ENCODE data around the gene POLR2L.

The POLR2L gene

DNA sequence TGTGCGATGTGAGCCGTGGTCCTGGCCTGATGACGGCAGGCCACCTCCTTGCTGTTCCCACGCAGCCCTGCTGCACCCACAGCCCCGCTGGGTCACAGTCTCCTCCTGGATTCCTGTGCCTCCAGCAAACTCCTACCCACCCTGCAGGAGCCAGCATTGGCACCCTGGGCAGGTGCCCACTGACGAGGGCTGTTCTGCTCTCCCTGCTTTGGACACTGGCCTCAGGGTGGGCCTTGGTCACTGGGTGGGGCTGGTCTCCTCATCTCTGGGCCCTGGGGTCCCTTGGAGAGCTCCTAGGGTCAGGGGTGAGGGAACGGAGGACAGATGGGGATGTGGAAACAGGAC is 13.0 kb upstream of the POLR2L start:
- no peak for DNase-seq (ENCODE audit: low spot score)

- DNase-seq (ENCODE audit: low spot score) = no peak
These were observed 12.4 kb upstream of the POLR2L start for GRCh38 chr11:854601-855329.

DNA sequence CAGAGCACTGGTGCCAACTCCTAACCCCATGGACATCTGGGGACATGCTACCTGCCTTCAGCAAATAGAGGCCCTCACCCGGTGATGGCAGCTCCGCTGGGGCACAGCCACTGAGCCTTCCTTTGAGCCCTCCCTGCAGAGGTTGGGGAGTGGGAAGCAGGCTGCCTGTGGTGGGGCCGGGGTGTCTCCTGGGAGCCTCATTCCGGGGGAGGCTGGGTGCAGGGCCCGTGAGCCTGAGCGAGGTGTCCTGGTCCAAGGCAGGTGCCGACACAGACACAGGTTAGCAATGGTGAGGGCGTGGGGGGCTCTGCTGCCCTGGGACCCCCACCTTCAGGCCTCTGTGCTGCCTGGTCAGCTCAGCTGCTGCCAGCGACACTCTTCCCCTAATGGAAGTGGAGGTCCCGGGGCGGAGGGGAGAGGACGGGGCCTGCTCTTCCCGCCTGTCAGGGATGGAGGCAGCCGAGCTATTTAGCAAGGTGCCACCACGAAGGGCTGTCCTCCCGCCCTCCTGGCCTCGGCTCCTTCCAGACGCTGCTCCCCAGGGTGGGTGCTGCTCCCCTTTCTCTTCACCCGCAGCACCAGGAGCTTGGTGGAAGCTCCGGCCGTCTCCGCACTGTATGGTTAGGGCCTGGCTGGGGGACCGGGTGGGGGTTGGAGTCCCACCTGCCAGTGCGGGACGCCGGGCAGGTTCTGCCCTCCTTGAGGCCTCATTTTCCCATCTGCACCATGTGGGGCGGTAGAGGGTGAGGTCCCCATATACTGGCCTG is 11.5 kb upstream of the POLR2L start:
- no peak for DNase-seq (ENCODE audit: low spot score)

- DNase-seq (ENCODE audit: low spot score) = no peak
These were observed 10.4 kb upstream of the POLR2L start for GRCh38 chr11:852762-853161.

DNA sequence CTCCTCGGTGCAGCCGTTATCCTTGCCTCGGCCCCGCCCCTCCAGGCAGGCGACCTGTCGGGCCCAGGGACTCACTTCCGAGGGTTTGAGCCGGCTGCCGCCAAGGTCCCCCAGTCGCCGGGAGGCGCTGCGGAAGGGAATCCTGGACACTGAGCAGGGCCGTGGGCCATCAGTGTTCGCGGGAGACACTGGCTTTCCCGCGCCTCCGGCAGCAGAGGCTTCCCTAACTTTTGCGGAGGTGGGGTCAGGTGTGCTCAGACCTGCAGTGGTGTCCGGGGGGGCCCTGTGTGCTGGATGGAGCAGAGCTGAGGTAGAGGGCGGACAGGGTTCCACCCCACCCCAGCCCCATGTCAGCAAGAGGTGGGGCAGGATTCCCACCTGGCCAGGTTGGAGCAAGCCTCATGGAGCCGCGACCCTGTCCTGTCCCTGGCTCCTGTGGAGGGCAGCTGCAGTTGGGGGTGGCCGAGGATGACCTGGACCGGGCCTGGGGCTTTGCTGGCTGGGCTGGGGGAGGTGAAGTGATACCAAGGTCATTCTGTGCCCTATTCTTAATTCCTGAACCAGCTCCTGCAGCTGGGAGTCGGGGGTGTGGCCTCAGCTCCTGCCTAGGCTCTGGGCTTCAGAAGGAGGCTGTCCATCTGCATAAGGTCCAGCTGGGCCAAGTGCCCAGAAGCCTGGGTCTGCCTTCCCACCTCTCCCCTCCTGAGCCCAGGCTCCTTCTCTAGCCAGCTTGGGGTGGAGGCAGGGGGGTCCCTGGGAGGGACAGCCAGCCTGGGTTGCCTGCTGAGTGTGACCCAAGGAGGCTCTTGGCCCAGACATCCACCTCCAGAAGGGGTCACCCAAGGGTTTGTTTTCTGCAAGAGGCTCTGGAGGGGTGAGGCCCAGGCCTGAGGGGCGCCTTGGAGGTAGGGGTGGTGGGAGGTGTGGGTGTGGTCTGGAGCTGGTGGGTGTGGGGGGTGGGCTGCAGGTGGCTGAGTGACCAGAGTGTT is 8.7 kb upstream of the POLR2L start:
- peak; percentile 70 for DNase-seq (ENCODE audit: low spot score)

- DNase-seq (ENCODE audit: low spot score) = no peak
These were observed 7.8 kb upstream of the POLR2L start for GRCh38 chr11:849951-850774.

- peak; percentile 74 for DNase-seq (ENCODE audit: low spot score)
These were observed 6.9 kb upstream of the POLR2L start for GRCh38 chr11:849104-849824.

DNA sequence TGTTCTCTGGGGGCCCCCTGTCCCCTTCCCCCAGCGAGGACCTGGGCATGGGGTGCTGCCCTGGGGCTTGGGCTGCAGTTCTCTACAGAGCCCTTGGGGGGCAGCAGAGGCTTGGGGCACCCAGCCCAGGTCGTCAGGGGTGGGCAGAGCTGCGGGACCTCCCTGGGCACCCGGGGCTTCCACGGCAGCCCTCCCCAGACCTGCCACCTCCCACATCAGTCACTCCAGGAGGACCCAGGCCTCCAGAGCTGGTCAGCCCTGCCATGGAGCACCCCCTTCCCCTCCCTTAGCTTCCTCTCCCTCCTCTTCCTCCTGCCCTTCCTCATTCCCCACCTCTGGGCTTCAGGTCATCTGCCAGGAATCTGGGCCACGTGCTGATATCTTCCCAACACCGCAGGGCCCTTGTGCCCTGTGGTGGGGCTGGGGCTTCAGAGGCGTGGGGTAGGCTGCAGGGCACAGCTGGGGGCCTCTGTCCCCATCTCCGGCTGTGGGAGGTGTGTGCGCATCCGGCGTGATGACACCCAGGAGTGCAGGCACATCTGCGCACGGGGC is 6.1 kb upstream of the POLR2L start:
- no peak for DNase-seq (ENCODE audit: low spot score)

DNA sequence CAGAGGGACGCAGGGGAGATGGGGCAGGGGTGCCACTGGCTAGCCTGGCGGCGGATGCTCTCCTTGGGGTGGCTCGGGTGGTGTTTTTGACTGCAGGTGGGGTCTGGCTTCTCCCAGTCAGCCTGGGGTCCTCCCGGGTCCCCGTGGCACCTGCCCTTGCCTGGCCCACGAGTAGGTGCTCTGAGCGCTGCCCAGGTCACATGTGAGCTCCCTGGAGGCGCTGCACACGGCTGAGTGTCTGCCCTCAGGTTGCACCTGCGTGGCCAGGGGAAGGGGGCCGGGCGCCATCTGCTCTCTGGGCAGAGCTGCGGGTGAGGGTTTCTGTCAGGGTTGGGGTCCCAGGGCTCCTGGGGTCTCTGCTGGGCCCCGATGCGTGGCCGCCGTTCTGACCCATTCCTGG is 5.5 kb upstream of the POLR2L start:
- DNase-seq (ENCODE audit: low spot score) = no peak

DNA sequence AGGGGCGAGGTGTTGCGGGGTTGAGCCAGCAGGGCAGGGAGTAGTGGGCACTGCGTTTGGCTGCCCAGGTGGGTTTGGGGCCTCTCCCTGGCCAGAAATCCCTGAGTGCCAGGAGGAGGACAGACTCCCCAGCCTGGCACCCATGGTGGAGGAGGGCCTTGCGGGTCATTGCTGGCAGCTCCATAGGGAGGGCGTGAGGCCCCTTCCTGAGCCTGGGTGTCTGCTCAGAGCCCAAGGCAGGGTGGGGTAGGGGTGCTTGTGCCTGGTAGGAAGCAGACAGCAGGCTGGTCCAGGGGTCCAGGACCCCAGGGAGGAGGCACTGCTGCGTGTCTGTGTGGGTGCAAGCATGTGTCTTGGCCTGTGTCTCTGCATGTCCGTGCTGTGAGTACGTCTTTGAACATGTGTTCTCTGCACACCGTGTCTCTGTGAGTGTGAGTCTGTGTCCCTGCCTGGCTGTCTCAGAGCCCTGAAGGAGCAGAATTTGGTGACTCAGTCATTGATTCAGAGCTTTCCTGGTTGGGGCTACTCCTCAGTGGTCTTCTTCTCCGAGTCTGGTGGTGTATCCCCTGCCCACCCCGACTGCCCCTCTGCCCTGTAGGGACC is 4.3 kb upstream of the POLR2L start:
- DNase-seq (ENCODE audit: low spot score) = no peak

DNA sequence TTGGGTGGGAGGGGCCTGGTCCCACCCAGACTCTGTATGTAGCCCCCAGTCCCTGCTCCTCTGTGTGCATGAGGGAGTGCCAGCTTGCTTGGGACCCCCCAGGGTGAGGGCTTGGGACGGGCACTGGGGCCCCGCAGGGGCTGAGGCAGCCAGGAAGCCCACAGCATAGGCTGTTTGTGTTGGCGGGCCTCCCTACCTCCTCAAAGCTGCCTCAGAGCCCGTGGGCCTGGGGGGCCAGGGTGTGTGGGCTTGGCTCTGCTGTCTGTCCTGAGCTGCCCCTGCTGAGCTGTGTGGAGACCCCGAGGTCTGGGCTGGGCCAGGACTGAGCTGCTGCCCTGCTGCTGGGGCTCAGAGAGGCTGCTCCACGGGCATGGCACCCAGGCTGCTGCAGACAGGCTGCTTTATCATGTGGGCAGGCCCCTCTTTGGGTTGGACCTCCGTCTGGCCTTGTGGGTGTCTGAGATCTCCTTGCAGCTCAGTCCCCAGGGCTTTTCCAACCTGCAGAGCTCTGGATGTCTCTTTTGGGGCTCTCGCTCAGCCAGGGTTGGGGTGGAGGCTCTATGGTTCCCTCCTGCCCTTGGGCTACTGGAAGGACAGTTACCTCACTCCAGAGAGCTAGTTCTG is 3.7 kb upstream of the POLR2L start:
- no peak for DNase-seq (ENCODE audit: low spot score)

DNA sequence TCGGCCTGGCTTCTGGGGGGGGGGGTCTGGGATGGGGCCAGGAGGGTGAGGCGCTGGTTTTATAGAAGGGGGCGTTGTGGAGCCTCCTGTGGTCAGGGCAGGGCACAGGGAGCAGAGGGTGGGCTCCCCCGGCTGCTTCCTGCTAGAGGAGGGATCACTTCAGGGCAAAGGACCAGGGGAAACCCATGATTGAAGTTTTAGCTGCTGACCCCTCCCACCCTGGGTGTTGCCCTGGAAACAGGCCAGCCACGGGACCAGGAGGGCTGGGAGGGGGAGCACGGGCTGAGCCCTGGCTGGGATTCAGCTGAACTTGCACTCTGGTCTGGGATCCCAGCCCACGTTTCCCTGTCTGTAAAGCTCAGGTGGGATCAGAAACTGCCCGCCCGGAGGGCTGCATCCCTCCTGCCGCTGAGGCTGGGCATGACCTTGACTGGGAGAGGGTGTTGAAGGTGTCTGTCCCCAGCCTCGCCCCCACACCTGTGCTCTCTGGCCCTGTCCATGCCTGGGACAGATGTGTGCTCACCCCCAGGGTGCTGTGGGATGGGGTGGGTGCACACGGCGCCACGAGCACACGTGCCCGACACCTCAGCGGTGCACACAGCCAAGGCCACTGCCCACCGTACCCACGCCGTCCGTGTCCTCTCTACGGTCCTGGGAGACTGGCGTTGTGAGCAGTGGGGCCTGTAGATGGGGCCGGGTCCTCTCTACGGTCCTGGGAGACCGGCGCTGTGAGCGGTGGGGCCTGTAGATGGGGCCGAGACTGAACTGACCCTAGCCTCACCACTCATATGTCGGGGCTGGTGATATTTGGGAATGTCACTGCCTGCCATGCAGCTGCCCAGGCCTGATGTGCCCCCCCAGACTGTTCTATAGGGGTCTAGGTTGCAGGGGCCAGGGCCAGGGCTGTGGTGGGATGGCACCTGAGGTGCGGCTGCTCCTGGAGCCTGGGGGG is 2.6 kb upstream of the POLR2L start:
- peak; percentile 80 for DNase-seq (ENCODE audit: low spot score)

DNA sequence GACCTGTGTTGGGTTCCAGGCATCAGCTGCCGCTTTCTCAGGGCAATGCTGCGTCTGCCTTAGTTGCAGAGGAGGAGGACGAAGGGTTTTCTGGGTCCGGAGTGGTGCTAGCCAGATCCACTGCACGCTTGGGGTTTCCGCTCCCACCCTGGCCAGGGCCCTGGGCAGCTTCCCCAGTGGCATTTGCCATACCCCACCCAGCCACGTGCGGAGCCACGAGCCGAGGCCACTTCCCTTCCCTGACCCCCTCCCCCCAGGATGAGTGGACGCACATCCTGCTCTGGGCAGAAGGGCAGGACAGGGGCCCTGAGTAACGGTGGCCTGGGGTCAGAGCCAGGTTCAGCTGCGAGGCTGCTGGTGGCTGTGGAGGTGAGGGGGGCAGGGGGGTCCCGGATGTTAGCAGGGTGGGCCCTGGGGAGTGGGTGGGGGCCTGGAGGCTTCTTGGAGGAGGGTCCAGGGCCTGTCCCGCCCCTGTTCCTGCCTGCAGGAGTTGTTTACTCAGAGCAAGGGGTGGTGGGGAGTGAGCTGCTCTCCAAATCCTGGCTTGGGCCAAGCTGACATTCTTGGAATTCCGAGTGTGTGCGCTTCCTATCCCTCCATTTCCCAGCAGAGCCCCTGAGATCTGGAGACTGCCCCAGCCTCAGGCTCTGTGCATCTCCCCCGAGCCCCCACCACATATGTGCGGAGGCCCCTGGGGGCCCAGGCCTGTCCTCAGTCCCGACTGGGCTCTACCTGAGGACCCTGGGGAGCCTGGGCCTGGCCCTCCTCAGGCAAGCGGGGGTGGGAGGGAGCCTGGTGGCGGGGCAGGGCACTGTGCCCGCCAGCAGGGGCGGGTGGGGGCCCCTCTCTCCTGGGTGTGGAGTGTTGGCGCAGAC is 1.7 kb upstream of the POLR2L start:
- DNase-seq (ENCODE audit: low spot score) = no peak

DNA sequence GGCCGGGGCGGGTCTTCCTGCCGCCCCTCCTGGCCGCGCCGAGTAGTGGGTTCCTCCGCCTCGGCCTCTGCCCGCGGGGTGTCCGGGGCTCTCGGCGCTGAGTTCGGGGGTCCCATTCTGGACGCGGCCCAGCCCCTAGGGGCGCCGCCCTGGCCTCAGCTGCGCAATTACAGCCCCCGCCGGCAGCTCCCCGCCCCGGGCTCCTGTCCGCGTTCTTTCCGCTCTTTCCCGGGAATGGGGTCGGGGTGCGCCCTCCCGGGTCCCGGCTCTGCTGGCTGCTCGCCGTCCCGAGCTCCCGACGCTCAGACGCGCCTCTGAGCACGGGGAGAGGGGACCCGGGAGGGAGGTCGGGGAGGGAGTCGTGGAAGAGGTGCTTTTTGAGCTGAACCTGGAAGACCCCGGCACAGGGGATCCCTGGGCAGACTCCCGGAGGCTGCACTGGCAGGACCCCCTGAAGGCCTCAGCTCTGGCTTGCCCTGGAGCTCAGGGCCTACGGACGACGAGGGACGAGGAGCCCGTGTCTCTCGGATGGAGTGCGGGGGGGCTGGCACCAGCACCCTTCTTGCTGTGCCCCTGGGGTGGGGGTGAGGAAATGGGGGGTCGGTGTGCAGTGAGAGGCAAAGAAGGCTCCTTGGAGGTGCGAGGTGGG is 881 bp upstream of the POLR2L start:
- no peak for DNase-seq (ENCODE audit: low spot score)

DNA sequence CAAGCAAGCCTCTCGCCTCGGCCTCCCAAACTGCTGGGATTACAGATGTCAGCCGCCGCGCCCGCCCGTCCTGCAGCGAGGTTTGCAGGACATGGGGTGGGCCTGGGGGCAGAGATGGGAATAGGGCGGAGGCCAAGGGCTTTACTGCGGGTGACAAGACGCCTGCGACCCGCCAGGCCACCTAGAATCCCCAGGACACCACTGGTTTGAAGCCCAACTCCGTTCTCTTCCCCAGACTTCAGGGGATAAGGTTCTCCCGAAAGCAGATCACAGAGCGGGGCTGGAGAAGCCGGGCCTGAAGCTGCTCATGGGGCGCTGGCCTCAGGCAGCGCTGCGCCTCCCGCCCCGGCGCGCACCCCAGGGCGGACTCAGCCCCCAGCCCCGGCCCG is 354 bp downstream of the POLR2L start:
- DNase-seq (ENCODE audit: low spot score) = no peak

DNA sequence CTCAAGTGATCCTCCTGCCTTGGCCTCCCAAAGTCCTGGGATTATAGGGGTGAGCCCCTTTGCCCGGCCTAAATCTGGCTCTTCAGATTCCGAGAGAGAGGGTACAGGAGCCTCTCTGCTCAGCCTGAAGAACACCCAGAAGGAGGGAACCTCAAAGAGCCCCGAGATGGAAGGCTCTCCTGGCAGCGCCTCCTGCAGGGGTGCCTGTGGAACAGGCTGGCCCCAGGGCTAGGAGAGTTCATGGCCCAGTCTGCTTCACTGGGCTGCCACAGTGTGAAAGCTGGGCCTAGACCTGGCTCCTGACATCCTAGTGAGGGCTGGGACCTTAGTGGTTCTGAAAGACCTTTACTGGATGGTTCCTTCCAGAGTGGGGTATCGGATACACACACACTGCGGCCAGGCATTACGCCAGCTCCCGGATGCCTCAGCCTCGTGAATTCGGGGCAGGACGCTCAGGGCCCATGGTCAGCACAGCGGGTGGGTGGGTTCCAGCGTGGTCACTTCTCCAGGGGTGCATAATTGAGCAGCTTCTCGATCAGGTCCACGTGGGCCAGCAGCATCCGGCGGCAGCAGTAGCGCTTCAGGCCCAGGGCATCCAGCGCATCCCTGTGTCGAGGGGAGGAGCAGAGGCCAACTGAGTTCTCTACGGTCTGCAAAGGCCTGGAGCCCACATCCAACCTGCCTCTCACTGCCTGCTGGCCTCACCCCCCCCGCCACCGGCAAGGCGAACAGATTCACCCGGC is 2.3 kb downstream of the POLR2L start:
- DNase-seq (ENCODE audit: low spot score) = no peak

Data from SK-N-DZ (cell line).